GM23248 (cell line): ENCODE data around the gene PADI4. TPM values are rescaled to one million over a fixed set of nuclear protein-coding genes. Genes with fewer than 3 reads are reported as not detected.
"Not testable (repeated sequence)": the region's sequence is repeated elsewhere in the genome, so short reads cannot be mapped to it uniquely, and the experiment has no call there.

Experiments used
- DNase-seq: peaks from one replicate; pipeline ENCODE4 v3.0.0-alpha.2; 2015
- H2AFZ ChIP-seq: fragments of 200-600 bp; sonication (generic); 2 replicates; pipeline ENCODE4 v1.6.1; 2016; ENCODE audit warnings: antibody characterized with exemption
- H3F3A ChIP-seq: fragments of 200-600 bp; sonication (generic); 2 replicates; pipeline ENCODE4 v1.6.1; 2016; ENCODE audit warnings: mild to moderate bottlenecking, antibody characterized with exemption, mixed run types; ENCODE audit not compliant: insufficient read depth
- H3K27ac ChIP-seq: fragments of 200-600 bp; sonication (generic); 2 replicates; pipeline ENCODE4 v1.5.1; 2016; ENCODE audit warnings: mild to moderate bottlenecking
- H3K27me3 ChIP-seq: fragments of 200-600 bp; sonication (generic); replicated peaks from 2 replicates; pipeline ENCODE4 v1.6.1; 2016; ENCODE audit warnings: mild to moderate bottlenecking; ENCODE audit not compliant: insufficient read depth
- H3K36me3 ChIP-seq: fragments of 200-600 bp; sonication (generic); 2 replicates; pipeline ENCODE4 v1.6.1; 2016; ENCODE audit warnings: low read depth, mild to moderate bottlenecking
- H3K4me1 ChIP-seq: fragments of 200-600 bp; sonication (generic); 2 replicates; pipeline ENCODE4 v1.6.1; 2016; ENCODE audit warnings: mild to moderate bottlenecking; ENCODE audit not compliant: insufficient read depth
- H3K4me2 ChIP-seq: fragments of 200-600 bp; sonication (generic); one replicate; pipeline ENCODE4 v1.6.1; 2016; ENCODE audit warnings: mild to moderate bottlenecking; ENCODE audit not compliant: unreplicated experiment
- H3K4me3 ChIP-seq: fragments of 200-600 bp; sonication (generic); 2 replicates; pipeline ENCODE4 v1.5.1; 2016; ENCODE audit warnings: mild to moderate bottlenecking
- H3K79me2 ChIP-seq: fragments of 200-600 bp; sonication (generic); 2 replicates; pipeline ENCODE4 v1.6.1; 2016; ENCODE audit warnings: mild to moderate bottlenecking; ENCODE audit not compliant: insufficient read depth
- H3K9ac ChIP-seq: fragments of 200-600 bp; sonication (generic); 2 replicates; pipeline ENCODE4 v1.6.1; 2016; ENCODE audit warnings: mild to moderate bottlenecking
- H3K9me2 ChIP-seq: fragments of 200-600 bp; sonication (generic); 2 replicates; pipeline ENCODE4 v1.6.1; 2016; ENCODE audit warnings: mixed run types, mild to moderate bottlenecking, moderate library complexity; ENCODE audit not compliant: insufficient read depth
- H3K9me3 ChIP-seq: fragments of 200-600 bp; sonication (generic); one replicate; pipeline ENCODE4 v1.6.1; 2017; ENCODE audit warnings: low read depth
- H4K20me1 ChIP-seq: fragments of 200-600 bp; sonication (generic); 2 replicates; pipeline ENCODE4 v1.6.0; 2016; ENCODE audit not compliant: insufficient read depth
- EZH2 ChIP-seq: fragments of 200-600 bp; sonication (generic); IDR thresholded peaks from 2 replicates; pipeline ENCODE4 v1.6.1; 2018; ENCODE audit warnings: antibody characterized with exemption, mild to moderate bottlenecking; ENCODE audit not compliant: insufficient read depth, poor library complexity, severe bottlenecking
- EZH2phosphoT487 ChIP-seq: fragments of 200-600 bp; sonication (generic); IDR thresholded peaks from 2 replicates; pipeline ENCODE4 v1.6.1; 2018; ENCODE audit warnings: antibody characterized with exemption, moderate library complexity, mild to moderate bottlenecking, low read depth; ENCODE audit not compliant: insufficient read depth
- WGBS, 2 experiments: methylation state at CpG; one replicate each; pipeline ENCODE4 v1.1.6; 2015 to 2017; ENCODE audit warnings: low lambda C conversion rate in 2 of 2, low coverage in 1 of 2; ENCODE audit errors: missing lambda C conversion rate in 2 of 2; 5-methylcytosine and 5-hydroxymethylcytosine counted together
- in situ Hi-C: fragments of 300-500 bp; cut with MboI; formaldehyde crosslinking; loops from 2 replicates; pipeline ENCODE4 v1.15.0; 2020
- polyA plus RNA-seq: library from polyadenylated mRNA; unstranded; fragments of >200 nt; fragmentation: Nextera tagmentation; extraction: Ambion mirVana; gene quantifications from 2 replicates; pipeline ENCODE4 v1.2.1, GENCODE V29; 2016
- total RNA-seq: library from RNA; depleted of rRNA; stranded (reverse); fragments of >200 nt; shearing (Covaris generic); gene quantifications from 2 replicates; pipeline ENCODE4 v1.2.3, GENCODE V29; 2014

The PADI4 gene
- total and polyA plus RNA-seq, 2 experiments from 2014 or later = not detected

GRCh38 chr1:17403081-17403480, 95.1 kb downstream of the PADI4 start:
- 45 to 53% methylated on average over 3 of the region's 3 CpGs for WGBS, 2 experiments

GRCh38 chr1:17404034-17404684, 96.2 kb downstream of the PADI4 start:
- in situ Hi-C loops = no loop called here
- no peak for TF ChIP-seq EZH2
- TF ChIP-seq EZH2phosphoT487 = no peak
- 63 to 68% methylated on average over 15 of the region's 15 CpGs for WGBS, 2 experiments

More at GRCh38 chr1:17403081-17403480, 95.1 kb downstream of the PADI4 start:
- Histone ChIP-seq H3K9ac (no peak overlapping the region), H3K4me3 (no peak overlapping the region), H3K9me2 (no peaks in the 10 kb centered on the region), H3K36me3 (no peaks in the 10 kb centered on the region; the same call in 1 of the 2 replicates), H4K20me1 (no peaks in the 10 kb centered on the region), H3K79me2 (no peaks in the 10 kb centered on the region), H3K9me3 (no peaks in the 10 kb centered on the region), H2AFZ (no peak overlapping the region), H3F3A (no peaks in the 10 kb centered on the region), H3K4me2 (no peak overlapping the region), H3K27me3 (no peaks in the 10 kb centered on the region), H3K4me1 (no peaks in the 10 kb centered on the region), H3K27ac (no peak overlapping the region)
- DNase-seq = peak; percentile 12
- TF ChIP-seq EZH2phosphoT487 (no peak), EZH2 (no peak)
- in situ Hi-C loops = no loop called here

GRCh38 chr1:17404820-17405219, 96.8 kb downstream of the PADI4 start:
- Histone ChIP-seq H3K27me3 (no peaks in the 10 kb centered on the region), H3K9me3 (no peaks in the 10 kb centered on the region), H3K4me3 (no peak overlapping the region), H3K36me3 (peaks cover 8% of the 10 kb centered on the region; the same call in 1 of the 2 replicates), H3K27ac (no peak overlapping the region), H3K9me2 (no peaks in the 10 kb centered on the region), H3K4me2 (no peak overlapping the region), H3K9ac (no peak overlapping the region), H4K20me1 (no peaks in the 10 kb centered on the region), H3F3A (0 out of 2 replicates have a peak, but pooled peaks cover 7% of the 10 kb centered on the region), H2AFZ (no peak overlapping the region), H3K79me2 (no peaks in the 10 kb centered on the region), H3K4me1 (no peaks in the 10 kb centered on the region)
- no peak for TF ChIP-seq EZH2
- no peak for TF ChIP-seq EZH2phosphoT487
- in situ Hi-C loops = no loop called here
- 44 to 53% methylated on average over 6 of the region's 6 CpGs for WGBS, 2 experiments
- no peak for DNase-seq

More at GRCh38 chr1:17404034-17404684, 96.2 kb downstream of the PADI4 start:
- Histone ChIP-seq H3K4me2 (no peak overlapping the region), H3K9ac (no peak overlapping the region), H3K4me1 (no peaks in the 10 kb centered on the region), H3K27ac (no peak overlapping the region), H3K36me3 (peaks cover 8% of the 10 kb centered on the region; the same call in 1 of the 2 replicates), H3K4me3 (no peak overlapping the region), H3K9me2 (no peaks in the 10 kb centered on the region), H2AFZ (no peak overlapping the region), H3K9me3 (no peaks in the 10 kb centered on the region), H3F3A (0 out of 2 replicates have a peak, but pooled peaks cover 7% of the 10 kb centered on the region), H4K20me1 (no peaks in the 10 kb centered on the region), H3K27me3 (no peaks in the 10 kb centered on the region), H3K79me2 (no peaks in the 10 kb centered on the region)
- no peak for DNase-seq

GRCh38 chr1:17405898-17406759, 98.1 kb downstream of the PADI4 start:
- TF ChIP-seq EZH2phosphoT487 = no peak
- TF ChIP-seq EZH2 = no peak
- H3K4me1 ChIP-seq = no peaks in the 10 kb centered on the region
- no peak overlapping the region for H3K27ac ChIP-seq
- peaks cover 13% of the 10 kb centered on the region; the same call in 1 of the 2 replicates for H3K36me3 ChIP-seq
- no peak overlapping the region for H3K9ac ChIP-seq
- no peaks in the 10 kb centered on the region for H3K27me3 ChIP-seq
- 52 to 58% methylated on average over 15 of the region's 15 CpGs for WGBS, 2 experiments
- no peak overlapping the region for H3K4me3 ChIP-seq
- H3K9me2 ChIP-seq = no peaks in the 10 kb centered on the region
- H3K79me2 ChIP-seq = no peaks in the 10 kb centered on the region
- no peaks in the 10 kb centered on the region for H4K20me1 ChIP-seq
- H3K4me2 ChIP-seq = no peak overlapping the region
- H3K9me3 ChIP-seq = no peaks in the 10 kb centered on the region
- peak; percentile 73 for DNase-seq
- 0 out of 2 replicates have a peak, but pooled peaks cover 7% of the 10 kb centered on the region for H3F3A ChIP-seq
- H2AFZ ChIP-seq = no peak overlapping the region
- in situ Hi-C loops = no loop called here

GRCh38 chr1:17406760-17407475, 98.9 kb downstream of the PADI4 start:
- H3K79me2 ChIP-seq, H3K4me3 ChIP-seq, H3K27ac ChIP-seq, H4K20me1 ChIP-seq, H2AFZ ChIP-seq, H3K4me1 ChIP-seq, in situ Hi-C loops, DNase-seq, H3F3A ChIP-seq, H3K27me3 ChIP-seq, H3K9me2 ChIP-seq, H3K9ac ChIP-seq, H3K4me2 ChIP-seq, H3K9me3 ChIP-seq: not testable (repeated sequence)
- peaks cover 21% of the 10 kb centered on the region; the same call in 1 of the 2 replicates for H3K36me3 ChIP-seq
- WGBS, 2 experiments = 82 to 83% methylated on average over 16 of the region's 16 CpGs

- H3K4me2 ChIP-seq, H3K9ac ChIP-seq, H3K9me3 ChIP-seq, H3K79me2 ChIP-seq, H3K27ac ChIP-seq, H2AFZ ChIP-seq, H3F3A ChIP-seq, H3K4me3 ChIP-seq, DNase-seq, H4K20me1 ChIP-seq, H3K9me2 ChIP-seq, in situ Hi-C loops, H3K27me3 ChIP-seq, H3K4me1 ChIP-seq: not testable (repeated sequence)
- H3K36me3 ChIP-seq = peaks cover 31% of the 10 kb centered on the region; the same call in 1 of the 2 replicates
- 92 to 93% methylated on average over 30 of the region's 30 CpGs for WGBS, 2 experiments
Observed at GRCh38 chr1:17407786-17408514, 100.0 kb downstream of the PADI4 start.
